ENCODE data around the gene E2F1. TPM values are rescaled to one million over a fixed set of nuclear protein-coding genes. Genes with fewer than 3 reads are reported as not detected.

Gene E2F1
- total and polyA plus RNA-seq, 2 donors (not counting 1 experiment from before 2014, with no cell fraction given) = 2.4 to 2.7 TPM

DNA sequence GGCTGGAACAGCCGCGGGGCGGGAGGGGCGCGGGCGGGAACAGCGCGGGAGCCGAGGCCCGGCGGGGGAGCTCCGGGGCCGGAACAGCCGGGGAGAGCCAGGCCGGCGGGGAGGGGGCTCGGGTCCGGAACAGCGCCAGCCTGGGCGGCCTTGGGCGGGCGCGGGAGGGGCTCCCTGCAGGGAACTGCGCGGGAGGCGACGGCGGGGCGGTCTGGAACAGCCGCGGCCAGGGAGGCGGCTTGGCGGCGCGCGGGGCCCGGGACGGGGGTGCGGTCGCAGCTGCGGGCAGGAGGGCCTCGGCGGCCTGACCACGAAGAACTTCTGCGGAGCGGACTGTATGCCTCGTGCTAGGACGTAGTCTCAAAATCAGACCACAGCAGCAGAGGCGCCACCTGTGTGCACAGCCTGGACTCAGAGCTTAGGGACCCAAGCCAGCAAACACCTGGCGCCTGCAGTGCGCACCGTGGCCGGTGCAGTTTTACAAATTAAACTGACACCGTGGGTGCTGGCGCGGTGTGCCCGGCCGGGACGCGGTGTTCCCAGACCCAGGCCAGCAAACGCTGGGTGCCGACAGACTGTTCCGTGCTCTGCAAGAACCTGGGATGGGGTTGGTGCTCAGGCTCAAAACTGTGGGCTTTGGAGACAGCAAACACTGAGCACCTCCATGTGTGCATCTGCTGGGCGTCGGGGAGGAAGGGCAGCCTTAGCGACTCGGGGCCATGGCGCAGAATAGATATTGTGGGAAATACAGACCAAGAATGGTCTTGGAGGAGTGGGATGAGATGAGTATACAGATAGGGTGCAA is 46.2 kb upstream of the E2F1 start:
- ATAC-seq (ENCODE audit: low read depth) = peak; percentile 42
- Histone ChIP-seq H3K27me3 (replicated peaks in 1 of 4; ENCODE audit: control extremely low read depth in 1 of 4, control insufficient read depth in 3 of 4, insufficient read depth in 4 of 4, low read length in 3 of 4) (no peaks in the 10 kb centered on the region), H3K79me2 (ENCODE audit: control insufficient read depth, insufficient read depth, low read length) (peaks cover 4% of the 10 kb centered on the region), H2AFZ (ENCODE audit: insufficient read depth, low read depth, low read length, poor library complexity, severe bottlenecking) (peak overlapping the region; percentile 77), H3K9me3 (ENCODE audit: control extremely low read depth in 1 of 3, control insufficient read depth in 2 of 3, insufficient read depth in 1 of 3, low read length in 2 of 3) (peaks cover 1 to 23% (median 12%) of the 10 kb centered on the region in 3 donors), H3K9ac (ENCODE audit: low read length) (peak overlapping the region; percentile 68), H4K20me1 (ENCODE audit: control insufficient read depth, insufficient read depth, low read length, poor library complexity, severe bottlenecking) (no peaks in the 10 kb centered on the region), H3K4me3 (ENCODE audit: control extremely low read depth in 1 of 5, extremely low read depth in 1 of 5, insufficient read depth in 1 of 5, low read depth in 2 of 5, low read length in 4 of 5) (peak overlapping the region; percentile 63 to 84 (median 68)), H3K27ac (ENCODE audit: low read length in 2 of 2) (peak overlapping the region; percentile 61 to 74), H3K36me3 (replicated peaks in 1 of 2; ENCODE audit: control extremely low read depth in 1 of 2, control insufficient read depth in 1 of 2, extremely low read depth in 1 of 2, insufficient read depth in 2 of 2, low read length in 1 of 2) (no peaks in the 10 kb centered on the region), H3K4me1 (ENCODE audit: control insufficient read depth in 2 of 2, insufficient read depth in 2 of 2, low read length in 2 of 2) (peaks cover 20 to 29% of the 10 kb centered on the region in 2 donors), H3K4me2 (replicated peaks; ENCODE audit: low read depth, low read length, poor library complexity, severe bottlenecking) (peak overlapping the region; percentile 97)
- peak overlapping the region; percentile 98 for H3K4me3 Mint-ChIP-seq
- ChIA-PET POLR2A (interaction anchor here (0.5 to 3.5 kb wide), 20 partner anchors 12 to 884 kb away, joined by 3 to 31 read pairs (median 5); partner anchors contain the start of genes ACTL10, CBFA2T2, CHMP4B and E2F1), CTCF (interaction anchor here (0.6 to 2.7 kb wide), 15 partner anchors 11 to 380 kb away, joined by 3 to 21 read pairs (median 3); partner anchors contain the start of genes ACTL10 and CHMP4B)
- TF ChIP-seq, protein P1, sequence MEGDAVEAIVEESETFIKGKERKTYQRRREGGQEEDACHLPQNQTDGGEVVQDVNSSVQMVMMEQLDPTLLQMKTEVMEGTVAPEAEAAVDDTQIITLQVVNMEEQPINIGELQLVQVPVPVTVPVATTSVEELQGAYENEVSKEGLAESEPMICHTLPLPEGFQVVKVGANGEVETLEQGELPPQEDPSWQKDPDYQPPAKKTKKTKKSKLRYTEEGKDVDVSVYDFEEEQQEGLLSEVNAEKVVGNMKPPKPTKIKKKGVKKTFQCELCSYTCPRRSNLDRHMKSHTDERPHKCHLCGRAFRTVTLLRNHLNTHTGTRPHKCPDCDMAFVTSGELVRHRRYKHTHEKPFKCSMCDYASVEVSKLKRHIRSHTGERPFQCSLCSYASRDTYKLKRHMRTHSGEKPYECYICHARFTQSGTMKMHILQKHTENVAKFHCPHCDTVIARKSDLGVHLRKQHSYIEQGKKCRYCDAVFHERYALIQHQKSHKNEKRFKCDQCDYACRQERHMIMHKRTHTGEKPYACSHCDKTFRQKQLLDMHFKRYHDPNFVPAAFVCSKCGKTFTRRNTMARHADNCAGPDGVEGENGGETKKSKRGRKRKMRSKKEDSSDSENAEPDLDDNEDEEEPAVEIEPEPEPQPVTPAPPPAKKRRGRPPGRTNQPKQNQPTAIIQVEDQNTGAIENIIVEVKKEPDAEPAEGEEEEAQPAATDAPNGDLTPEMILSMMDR (IDR thresholded peaks at IDR 0.05) = no peak
- TF ChIP-seq EZH2 (IDR thresholded peaks at IDR 0.05; ENCODE audit: borderline replicate concordance, insufficient read depth, low read depth, low read length, poor library complexity, severe bottlenecking) = no peak
- DNase-seq = peak; percentile 95
- H3K9me3 Mint-ChIP-seq (ENCODE audit: insufficient read depth) = peaks cover 5% of the 10 kb centered on the region
- H3K27me3 Mint-ChIP-seq = no peaks in the 10 kb centered on the region
- intact Hi-C loops (cut with micrococcal nuclease) = loop anchor here (1.0 to 2.0 kb wide), 8 partner anchors 24 to 380 kb away; partner anchors contain the start of genes CHMP4B, E2F1, EIF2S2 and RALY
- 2% methylated on average over 68 of the region's 68 CpGs for WGBS (ENCODE audit: insufficient coverage)
- H3K4me1 Mint-ChIP-seq = peaks cover 24% of the 10 kb centered on the region
- peak overlapping the region; percentile 88 for H3K27ac Mint-ChIP-seq

Measured in B cell (primary cell).